Activated effector memory CD4-positive, alpha-beta T cell treated with Interleukin-2 at 50 U/mL for 16 hours (primary cell): ENCODE results near the gene OSBPL7.
A peak's percentile ranks its signal among the peaks of the same experiment; 100 is the strongest.
"Not testable (repeated sequence)": the region's sequence is repeated elsewhere in the genome, so short reads cannot be mapped to it uniquely, and the experiment has no call there.

ENCODE experiments used
- DNase-seq: peaks from one replicate; pipeline ENCODE4 v3.0.0-alpha.2; 2020

OSBPL7 gene

GRCh38 chr17:47803201-47803600 lies 18.4 kb downstream of the OSBPL7 start:
- no peak for DNase-seq

DNA sequence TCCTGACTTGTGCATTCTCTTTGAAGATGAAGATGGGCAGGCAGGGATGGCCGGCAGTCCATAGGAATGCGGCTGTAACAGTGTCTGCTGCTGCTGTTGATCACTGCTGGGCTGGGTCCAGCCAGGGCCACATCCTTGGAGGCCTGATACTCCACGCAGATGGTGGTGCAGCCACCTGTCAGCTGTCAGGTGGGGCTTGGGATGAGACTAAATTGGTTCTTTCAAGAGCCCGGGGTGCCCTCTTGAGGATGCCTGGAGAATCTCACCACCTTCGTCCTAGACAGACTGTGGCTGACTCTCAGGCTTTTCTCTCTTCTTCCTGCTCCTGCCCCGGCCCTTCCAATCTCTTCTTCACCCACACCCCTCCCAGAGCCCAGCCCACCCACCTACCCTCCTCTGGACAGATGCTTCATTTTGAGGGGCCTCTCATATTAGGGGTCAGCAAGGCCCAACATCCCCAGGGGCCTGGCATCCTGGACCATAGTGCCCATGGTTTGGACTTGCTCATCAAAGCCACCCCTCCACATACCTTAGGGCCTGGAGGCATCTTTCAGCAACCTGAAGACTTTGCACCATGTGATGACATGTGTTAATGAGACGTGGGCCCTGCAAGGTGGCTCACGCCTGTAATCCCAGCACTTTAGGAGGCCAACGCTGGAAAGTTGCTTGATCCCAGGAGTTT lies 19.1 kb downstream of the OSBPL7 start:
- DNase-seq, result peak; percentile 36

- DNase-seq, result no peak
Observed at GRCh38 chr17:47801906-47802305, 19.7 kb downstream of the OSBPL7 start.

GRCh38 chr17:47801176-47801765 lies 20.3 kb downstream of the OSBPL7 start:
- DNase-seq, result no peak

GRCh38 chr17:47800686-47801085 lies 20.9 kb downstream of the OSBPL7 start:
- no peak for DNase-seq

- DNase-seq, result no peak
Observed at GRCh38 chr17:47797797-47798196, 23.8 kb downstream of the OSBPL7 start.

GRCh38 chr17:47792979-47793378 lies 28.6 kb downstream of the OSBPL7 start:
- no peak for DNase-seq

- no peak for DNase-seq
Observed at GRCh38 chr17:47792457-47792856, 29.1 kb downstream of the OSBPL7 start.

DNA sequence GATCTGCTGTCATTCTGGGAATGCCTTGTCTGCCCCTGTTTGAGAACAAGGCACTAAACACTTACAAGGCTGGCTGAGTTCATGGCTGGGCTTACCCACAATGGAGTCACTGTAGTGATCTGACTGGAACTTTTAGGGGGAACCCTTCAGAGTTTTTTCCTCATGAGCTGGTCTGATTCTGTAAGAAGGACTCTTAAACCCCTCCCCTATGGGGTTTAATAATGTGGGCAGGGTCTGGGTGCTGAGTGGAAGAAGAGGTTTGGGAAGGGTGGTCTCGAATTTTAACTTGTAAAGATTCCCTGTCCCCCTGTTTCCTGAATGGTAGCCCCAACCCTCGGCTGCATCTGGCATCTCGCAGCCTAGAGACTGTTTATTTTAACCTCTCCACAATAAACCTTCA lies 30.6 kb downstream of the OSBPL7 start:
- no peak for DNase-seq

DNA sequence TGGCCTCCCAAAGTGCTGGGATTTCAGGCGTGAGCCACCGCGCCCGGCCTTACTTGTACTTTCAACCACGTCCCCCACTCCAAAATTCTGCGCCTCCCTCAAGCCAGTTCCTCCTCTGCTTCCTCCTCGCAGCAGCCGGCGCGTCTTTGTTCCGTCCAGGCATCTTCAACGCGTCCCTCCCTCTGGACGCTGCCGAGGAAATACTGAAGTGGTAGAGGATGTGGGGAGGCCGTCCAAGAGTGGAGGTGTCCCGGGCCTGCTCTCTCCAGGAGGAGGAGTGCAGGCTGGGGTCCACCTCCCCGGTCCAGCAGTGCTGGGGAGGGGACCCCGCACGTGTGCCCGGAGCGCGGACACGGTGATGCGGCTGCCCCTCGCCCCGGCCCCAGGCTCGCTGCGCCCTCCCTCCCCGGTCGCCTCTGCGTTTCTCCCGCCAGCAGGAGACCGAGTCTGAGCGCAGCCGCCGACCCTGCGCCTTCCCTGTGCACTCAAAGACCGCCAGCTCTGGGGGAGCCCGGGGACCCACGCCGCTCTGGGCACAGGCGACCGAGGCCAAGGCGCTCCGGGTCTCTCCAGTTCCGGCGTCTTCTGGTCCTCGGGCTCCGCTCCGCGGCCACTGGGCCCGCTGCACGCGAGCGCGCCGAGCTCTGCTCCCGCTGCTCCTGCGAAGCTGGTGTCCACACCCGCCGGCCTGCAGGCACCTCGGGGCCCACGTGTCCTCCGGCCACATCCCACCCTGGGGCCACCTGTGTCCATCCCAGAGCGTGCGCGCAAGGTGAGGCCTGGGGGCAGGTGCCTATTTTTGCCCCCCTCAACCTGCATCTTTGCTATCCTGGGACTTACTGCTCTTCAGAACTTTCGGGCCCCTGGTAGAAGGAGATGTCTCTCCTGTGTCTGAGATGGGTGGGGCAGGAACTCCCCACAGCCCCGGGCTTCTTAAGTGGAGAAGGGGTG lies 31.7 kb downstream of the OSBPL7 start:
- DNase-seq, result peak; percentile 27

DNA sequence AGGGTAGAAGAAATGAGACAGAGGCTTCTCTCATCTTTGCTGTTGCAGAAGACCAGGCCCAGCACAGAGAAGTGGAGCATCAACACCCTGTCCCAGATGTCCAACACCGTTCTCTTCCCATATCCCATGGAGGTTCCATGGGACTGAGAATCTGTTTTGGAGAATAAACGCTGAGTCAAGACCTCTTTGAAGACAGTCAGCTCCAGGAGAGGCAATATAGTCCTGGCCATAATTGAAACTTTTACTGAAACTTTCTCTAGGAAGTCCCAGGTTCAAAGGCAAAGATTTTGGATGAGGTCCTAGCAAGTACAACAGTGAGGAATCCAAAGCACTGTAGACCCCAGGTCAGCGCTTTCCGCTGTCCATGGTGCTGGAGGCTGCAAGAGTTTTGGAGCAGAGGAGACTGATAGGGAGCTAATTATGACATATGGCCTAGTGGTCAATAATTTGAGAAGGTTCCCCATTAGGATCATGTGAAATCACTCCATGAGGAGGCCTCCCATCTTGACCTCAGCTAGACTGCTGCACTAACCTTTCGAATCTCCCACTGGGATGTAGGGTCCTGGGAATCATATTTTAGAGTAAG lies 36.0 kb downstream of the OSBPL7 start:
- no peak for DNase-seq

DNA sequence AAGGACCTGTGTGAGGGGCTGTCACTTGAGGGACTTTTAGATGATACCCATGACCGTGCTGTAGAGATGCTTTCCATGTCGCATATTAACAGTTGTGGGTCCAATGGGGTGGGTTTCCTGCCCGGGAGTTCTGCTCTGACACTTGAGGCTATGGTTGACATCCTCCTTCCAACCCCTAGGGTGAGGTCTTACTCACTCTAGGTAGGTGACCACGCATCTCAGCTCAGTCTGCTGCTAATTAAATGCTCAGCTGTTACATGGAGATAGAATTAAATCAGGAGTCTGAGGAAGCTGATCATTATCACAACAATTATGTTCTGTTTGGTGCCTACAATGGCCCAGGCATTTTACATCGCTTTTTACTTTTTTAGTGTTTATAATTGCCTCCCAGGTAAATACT lies 40.2 kb downstream of the OSBPL7 start:
- no peak for DNase-seq

- no peak for DNase-seq
Observed at GRCh38 chr17:47778184-47778635, 43.4 kb downstream of the OSBPL7 start.

GRCh38 chr17:47776330-47777197 lies 45.0 kb downstream of the OSBPL7 start:
- no peak for DNase-seq

- DNase-seq, result no peak
Observed at GRCh38 chr17:47774987-47775580, 46.5 kb downstream of the OSBPL7 start.

DNA sequence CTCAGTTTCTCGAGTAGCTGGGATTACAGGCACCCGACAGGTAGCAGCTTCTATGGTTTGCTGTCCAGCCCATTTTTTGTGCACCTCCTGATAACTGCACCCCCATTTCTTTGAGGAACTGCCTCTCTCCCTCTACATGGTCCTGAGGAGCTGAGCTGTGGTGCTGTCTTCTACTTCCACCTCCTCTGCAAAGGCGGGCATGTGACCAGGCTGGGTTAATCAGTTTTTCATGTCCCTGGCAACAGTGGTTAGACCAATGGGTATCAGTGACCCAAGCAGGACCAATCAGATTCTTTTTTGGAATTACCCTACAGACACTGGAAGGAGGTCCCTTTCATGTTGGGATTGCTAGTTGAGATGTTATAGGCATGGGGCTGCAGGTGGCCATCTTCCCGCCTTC lies 47.3 kb downstream of the OSBPL7 start:
- DNase-seq, result no peak

- DNase-seq, result not testable (repeated sequence)
Observed at GRCh38 chr17:47773649-47774048, 47.9 kb downstream of the OSBPL7 start.

- no peak for DNase-seq
Observed at GRCh38 chr17:47763913-47764582, 57.5 kb downstream of the OSBPL7 start.

DNA sequence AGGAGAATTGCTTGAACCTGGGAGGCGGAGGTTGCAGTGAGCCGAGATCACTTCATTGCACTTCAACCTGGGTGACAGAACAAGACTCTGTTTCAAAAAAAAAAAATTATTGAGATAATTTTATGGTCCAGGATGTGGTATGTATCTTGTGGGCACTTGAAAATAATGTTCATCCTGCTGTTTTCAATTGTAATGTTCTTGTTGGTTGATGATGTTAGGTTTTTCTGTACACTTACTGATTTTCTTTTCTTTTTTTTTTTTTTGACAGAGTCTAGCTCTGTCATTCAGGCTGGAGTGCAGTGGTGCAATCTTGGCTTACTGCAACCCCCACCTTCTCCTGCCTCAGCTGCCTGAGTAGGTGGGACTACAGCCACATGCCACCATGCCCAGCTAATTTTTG lies 58.9 kb downstream of the OSBPL7 start:
- no peak for DNase-seq

- no peak for DNase-seq
Observed at GRCh38 chr17:47760409-47761140, 61.0 kb downstream of the OSBPL7 start.

DNA sequence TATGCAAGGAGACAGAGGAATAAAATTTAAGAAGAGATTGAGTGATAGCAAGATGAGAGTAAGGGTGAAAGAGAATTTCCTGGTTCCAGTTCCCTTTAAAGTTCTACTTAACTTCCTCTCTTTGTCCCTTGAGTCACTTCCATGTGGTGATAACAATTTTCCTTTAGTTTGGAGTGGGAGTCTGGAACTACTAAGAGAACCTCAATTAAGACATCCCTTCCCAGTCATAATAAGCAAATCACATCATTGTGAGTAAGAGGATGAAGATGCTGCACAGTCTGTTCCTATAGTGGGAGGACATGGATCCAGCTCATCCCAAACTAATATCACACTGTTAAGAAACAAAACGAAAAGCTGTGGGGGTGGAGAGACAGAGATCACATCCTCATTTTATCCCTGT lies 64.2 kb downstream of the OSBPL7 start:
- DNase-seq, result no peak
